GM19395 (cell line): Measurements from ENCODE around the gene ASPHD2.
"Not testable (repeated sequence)": the region's sequence is repeated elsewhere in the genome, so short reads cannot be mapped to it uniquely, and the experiment has no call there.

Experiments used
- ATAC-seq: cut with Tn5 transposase; IDR thresholded peaks from one replicate; pipeline ENCODE4 v1.9.1; 2021; ENCODE audit warnings: mild to moderate bottlenecking, moderate library complexity; ENCODE audit not compliant: unreplicated experiment

ASPHD2 gene, protein sequence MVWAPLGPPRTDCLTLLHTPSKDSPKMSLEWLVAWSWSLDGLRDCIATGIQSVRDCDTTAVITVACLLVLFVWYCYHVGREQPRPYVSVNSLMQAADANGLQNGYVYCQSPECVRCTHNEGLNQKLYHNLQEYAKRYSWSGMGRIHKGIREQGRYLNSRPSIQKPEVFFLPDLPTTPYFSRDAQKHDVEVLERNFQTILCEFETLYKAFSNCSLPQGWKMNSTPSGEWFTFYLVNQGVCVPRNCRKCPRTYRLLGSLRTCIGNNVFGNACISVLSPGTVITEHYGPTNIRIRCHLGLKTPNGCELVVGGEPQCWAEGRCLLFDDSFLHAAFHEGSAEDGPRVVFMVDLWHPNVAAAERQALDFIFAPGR

GRCh38 chr22:26428515-26429457 lies at the start of gene ASPHD2:
Gene ASPHD2 (plus strand): TSS chr22:26429260. CDS start chr22:26433616, 4,356 bp downstream.
- ATAC-seq = peak; percentile 78

DNA sequence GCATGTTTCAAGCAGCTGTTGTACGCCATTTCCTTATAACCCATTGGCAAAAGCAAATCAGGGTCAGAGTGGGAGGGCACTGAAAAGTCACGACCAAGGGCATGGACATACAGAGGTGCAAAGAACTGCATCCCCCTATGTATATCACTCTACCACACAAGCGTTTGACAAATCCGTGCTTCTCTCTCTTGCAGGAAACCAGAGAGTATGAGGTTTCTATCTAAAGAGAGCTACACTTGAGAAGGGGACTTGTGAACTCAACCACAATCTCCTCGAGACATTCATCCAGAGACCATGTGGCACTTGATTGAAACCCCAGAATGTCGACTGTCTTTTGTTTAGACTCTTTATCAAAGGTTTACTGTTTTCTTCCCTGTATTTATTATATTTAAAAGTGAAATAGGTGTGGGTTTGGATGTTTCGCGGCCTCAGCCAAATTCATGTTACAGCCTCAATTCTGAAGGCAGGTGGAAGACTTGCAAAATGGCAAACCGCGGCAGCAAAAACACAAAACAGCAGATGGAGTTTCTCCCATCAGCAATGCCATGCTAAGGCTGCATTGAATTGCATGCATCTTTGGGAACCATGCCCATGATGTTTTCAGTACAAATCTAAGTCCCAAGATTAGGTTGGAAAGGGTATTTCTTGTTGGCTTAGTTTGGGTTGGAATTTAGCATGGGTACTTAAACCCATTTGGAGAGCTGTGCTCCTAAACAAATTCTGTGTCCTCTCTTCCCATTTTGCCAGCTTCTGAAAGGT lies 48.8 kb upstream of the ASPHD2 start:
- ATAC-seq = no peak

GRCh38 chr22:26382782-26383181 lies 46.3 kb upstream of the ASPHD2 start:
- no peak for ATAC-seq

DNA sequence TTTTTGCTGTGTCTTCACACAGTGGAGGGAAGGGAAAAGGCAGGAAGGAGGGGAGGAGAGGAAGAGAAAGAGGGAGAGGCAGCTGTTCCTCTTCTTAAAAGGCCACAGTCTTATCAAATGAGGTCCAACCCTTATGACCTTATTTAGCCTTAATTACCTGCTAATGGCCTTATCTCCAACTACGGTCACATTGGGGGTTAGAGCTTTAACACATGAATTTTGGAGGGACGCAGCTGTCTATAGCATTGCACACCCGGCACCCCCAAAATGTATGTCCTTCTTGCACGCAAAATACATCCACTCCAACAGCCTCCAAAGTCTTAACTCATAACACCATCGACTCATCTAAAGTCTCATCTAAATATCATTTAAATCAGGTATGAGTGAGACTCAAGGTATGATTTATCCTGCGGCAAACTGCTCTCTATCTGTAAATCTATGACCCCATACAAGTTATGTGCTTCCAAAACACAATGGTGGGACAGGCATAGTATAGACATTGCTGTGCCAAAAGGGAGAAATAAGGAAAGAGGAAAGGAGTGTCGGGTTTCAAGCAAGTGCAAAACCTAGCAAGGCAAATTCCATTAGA lies 45.0 kb upstream of the ASPHD2 start:
- ATAC-seq = no peak

DNA sequence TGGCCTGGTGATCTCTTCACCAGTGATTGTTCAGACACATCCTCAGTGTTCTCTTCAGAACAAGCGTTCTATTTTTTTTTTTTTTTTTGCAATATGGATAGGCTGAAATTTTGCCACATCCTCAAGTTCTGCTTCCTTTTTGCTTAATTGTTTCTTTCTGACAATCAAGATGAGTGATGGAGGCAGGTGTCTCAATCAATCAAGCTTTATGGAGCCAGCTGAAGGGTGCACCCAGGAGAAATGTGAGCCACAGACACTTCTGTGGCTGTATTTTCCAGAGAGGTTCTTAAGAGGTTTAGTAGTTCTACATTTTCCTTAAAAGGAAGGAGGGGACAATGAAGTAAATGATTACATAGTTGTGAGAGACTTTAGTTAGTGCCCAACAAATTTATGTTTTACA lies 43.9 kb upstream of the ASPHD2 start:
- no peak for ATAC-seq

DNA sequence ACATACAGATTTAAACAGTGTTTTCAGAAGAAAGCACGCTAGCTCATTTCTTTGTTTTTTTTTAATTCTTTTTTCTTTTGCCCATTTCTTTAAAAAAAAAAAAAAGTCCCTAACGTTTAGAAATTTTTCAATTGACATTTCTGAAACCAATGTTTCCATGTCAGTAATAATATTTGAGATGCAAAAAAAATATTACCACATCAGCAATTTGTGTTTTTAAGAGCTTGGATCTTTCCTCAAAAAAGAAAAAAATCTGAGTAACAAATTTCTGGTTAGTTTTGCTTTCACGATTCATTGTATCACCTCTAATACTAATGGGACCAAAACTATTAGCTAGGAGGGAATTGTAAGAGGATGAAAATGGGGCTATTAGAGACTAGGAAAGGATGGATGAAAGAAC lies 39.9 kb upstream of the ASPHD2 start:
- ATAC-seq = no peak

GRCh38 chr22:26391091-26391490 lies 38.0 kb upstream of the ASPHD2 start:
- no peak for ATAC-seq

DNA sequence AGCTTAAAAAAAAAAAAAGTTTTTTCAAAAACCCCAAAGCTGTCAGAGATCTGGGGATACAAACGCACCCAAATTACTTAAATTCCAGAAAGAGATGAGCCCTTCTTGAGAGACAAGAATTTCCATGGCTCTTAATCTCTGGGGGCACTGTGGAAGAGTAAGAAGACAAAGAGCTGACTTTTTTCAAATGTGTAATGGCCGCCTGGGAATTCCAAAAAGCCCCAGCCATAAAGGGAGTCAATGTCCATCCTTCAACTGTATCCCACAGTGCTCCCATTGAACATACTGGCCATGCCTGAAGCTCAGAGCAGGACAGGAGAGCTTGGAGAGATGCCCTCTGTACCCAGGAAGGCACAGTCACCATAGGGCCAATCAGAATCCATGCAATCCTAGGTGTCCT lies 37.4 kb upstream of the ASPHD2 start:
- no peak for ATAC-seq

DNA sequence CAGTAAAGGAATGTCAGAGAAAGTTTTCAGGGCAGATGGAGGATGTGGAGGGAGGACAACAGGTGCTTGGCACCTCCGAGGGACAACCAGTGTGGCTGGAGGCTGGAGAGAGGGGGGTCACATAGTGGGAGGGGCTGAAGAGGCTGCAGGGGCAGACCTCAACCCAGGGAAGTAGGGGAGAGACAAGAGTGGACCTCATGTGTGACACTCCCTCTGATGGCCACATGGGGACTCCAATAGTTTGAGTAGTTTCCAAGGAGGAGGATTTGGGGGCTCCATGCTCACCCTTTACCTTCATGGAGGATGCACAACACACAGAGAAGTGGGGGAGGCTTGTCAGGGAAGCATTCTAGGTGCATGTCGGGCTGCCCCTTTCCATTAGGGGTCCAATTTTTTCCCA lies 35.1 kb upstream of the ASPHD2 start:
- ATAC-seq = no peak

DNA sequence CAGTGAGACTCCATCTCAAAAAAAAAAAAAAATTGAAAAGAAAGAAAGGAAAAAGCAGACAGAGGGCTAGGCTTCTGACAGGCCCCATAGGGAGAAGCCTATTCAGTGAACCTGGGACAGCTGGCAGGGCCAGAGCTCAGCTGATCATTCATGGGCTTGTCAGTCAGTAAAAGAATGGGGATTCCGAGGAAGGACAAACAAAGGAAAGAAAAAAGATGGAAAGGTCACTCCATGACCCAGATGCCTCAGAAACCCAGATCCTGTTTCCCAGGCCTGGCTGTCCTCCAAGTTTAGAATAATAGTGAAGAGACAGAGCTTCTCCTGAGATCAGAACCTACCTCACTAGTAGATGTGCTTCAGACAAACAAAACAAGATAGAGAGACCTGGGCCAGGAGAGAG lies 34.3 kb upstream of the ASPHD2 start:
- no peak for ATAC-seq

DNA sequence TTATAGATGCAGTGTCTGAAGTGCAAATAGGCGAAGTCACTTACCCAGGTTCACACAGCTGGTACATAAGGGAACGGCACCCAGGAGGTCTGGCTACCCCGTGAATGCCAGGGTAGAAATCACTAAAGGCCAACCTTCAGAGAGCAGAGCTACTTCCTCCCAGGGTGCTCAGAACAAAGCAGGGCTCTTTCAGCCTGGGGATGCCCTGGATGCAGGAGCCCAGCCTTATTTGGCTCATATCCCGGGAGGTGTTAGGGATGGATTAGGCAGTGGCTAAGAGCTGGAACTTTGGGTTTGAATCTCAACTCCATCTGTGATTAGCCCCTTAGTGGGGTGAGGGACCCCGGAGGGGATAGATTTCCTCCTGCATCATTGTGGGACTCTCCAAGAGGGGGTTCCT lies 33.1 kb upstream of the ASPHD2 start:
- no peak for ATAC-seq

- ATAC-seq = no peak
Measured at GRCh38 chr22:26398741-26399153, 30.3 kb upstream of the ASPHD2 start.

DNA sequence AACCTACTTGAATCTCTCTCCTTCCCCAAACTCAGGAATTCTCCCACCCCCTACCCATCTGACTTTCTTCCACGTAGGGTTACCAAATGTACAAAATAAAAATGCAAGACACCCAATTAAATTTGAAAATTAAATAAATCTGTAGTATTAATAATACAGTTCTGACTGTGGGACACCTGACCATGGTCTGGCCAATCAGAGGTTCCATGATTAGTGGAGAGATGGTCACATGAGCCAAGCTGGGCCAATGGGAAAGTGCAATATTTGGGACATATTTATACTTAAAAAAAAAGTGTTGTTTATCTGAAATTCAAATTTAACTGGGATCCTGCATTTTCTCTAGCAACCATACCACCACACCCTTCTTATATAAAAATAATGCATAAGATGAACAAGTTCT lies 29.8 kb upstream of the ASPHD2 start:
- no peak for ATAC-seq

GRCh38 chr22:26401726-26402125 lies 27.3 kb upstream of the ASPHD2 start:
- no peak for ATAC-seq

DNA sequence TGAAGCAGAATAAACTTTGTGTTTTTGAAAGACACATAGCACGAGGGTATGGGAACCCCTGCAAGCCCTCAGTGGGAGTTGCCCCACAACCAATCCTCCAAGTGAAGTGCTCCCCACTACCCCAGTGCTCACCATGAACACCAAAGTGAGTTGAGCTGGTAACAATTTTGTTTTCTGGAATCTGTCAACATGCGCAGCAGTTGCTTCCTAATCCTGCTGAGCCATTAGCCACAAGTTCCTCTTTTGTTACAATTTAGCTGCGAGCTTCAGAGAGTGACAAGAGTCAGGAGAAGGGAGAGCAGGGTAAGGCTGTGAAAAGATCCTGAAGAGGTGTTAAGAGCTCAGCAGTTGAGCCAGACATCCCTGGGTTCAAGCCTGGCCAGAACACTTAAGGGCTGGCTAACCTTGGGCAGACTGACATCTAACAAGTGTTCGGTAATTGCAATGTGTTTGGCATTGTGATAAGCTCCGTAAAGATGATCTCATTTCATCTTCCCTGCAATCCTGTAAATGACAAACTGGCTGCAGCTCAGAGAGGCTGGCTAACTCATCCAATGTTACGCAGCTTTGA lies 24.1 kb upstream of the ASPHD2 start:
- no peak for ATAC-seq

- no peak for ATAC-seq
Measured at GRCh38 chr22:26406118-26406517, 22.9 kb upstream of the ASPHD2 start.

DNA sequence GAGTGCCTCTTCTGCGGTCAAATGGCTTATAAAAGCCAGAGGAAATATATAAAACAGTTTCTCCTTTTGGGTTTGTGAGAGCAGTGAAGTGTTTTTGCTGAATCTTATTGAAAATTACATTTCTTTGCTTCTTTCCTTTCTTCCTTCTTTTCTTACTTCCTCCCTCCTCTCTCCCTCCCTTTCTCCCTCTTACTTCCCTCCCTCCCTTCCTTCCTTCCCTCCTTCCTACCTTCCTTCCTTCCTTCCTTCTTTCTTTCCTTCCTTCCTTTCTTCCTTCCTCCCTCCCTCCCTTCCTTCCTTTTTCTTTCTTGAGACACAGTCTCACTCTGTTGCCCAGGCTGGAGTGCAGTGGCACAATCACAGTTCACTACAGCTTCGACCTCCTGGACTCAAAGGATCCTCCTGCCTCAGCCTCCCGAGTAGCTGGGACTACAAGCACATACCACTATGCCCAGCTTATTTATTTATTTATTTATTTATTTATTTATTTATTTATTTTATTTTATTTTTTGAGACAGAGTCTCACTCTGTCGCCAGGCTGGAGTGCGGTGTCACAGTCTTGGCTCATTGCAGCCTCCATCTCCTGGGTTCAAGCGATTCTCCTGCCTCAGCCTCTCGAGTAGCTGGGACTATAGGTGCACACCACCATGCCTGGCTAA lies 20.4 kb upstream of the ASPHD2 start:
- ATAC-seq = not testable (repeated sequence)

GRCh38 chr22:26409719-26410335 lies 19.2 kb upstream of the ASPHD2 start:
- ATAC-seq = no peak

- ATAC-seq = no peak
Measured at GRCh38 chr22:26410386-26410785, 18.7 kb upstream of the ASPHD2 start.

- ATAC-seq = no peak
Measured at GRCh38 chr22:26414347-26414746, 14.7 kb upstream of the ASPHD2 start.
